Retinal pigment epithelial cell (primary cell): ENCODE data around the gene QPRT.
"Not testable (repeated sequence)": the region's sequence is repeated elsewhere in the genome, so short reads cannot be mapped to it uniquely, and the experiment has no call there.

ENCODE experiments used
- DNase-seq: peaks from one replicate; pipeline ENCODE4 v3.0.0-alpha.2; 2010; ENCODE audit warnings: low read depth
- H3K4me3 ChIP-seq: 2 replicates; pipeline ENCODE4 v1.5.1; 2011; ENCODE audit warnings: mild to moderate bottlenecking, low read length, control low read depth, moderate library complexity
- CTCF ChIP-seq: conservative IDR thresholded peaks from 2 replicates; pipeline ENCODE4 v1.5.1; 2011; ENCODE audit warnings: low read depth, low read length, control low read depth, inconsistent platforms

QPRT gene

GRCh38 chr16:29738514-29738913, 59.5 kb downstream of the QPRT start:
- H3K4me3 ChIP-seq = no peak overlapping the region
- DNase-seq = no peak
- no peak for TF ChIP-seq CTCF

- not testable (repeated sequence) for H3K4me3 ChIP-seq, DNase-seq
Measured at GRCh38 chr16:29739927-29740629, 61.1 kb downstream of the QPRT start.

GRCh38 chr16:29740630-29741015, 61.6 kb downstream of the QPRT start:
- not testable (repeated sequence) for DNase-seq, H3K4me3 ChIP-seq

GRCh38 chr16:29742683-29743275, 63.8 kb downstream of the QPRT start:
- no peak for TF ChIP-seq CTCF
- no peak overlapping the region for H3K4me3 ChIP-seq
- no peak for DNase-seq

- no peak overlapping the region for H3K4me3 ChIP-seq
- TF ChIP-seq CTCF = no peak
Measured at GRCh38 chr16:29743475-29743826, 64.5 kb downstream of the QPRT start.

GRCh38 chr16:29743827-29744531, 65.0 kb downstream of the QPRT start:
- TF ChIP-seq CTCF = no peak
- H3K4me3 ChIP-seq = no peak overlapping the region
- DNase-seq = no peak

More at GRCh38 chr16:29743475-29743826, 64.5 kb downstream of the QPRT start:
- no peak for DNase-seq

GRCh38 chr16:29744541-29745101, 65.6 kb downstream of the QPRT start:
- no peak for TF ChIP-seq CTCF
- no peak for DNase-seq
- no peak overlapping the region for H3K4me3 ChIP-seq
